Activated CD4-positive, alpha-beta T cell treated with anti-CD3 and anti-CD28 coated beads, Interleukin-2, amount 10 ng/mL, durations not matched to agents 24 days and 14 days (primary cell): ENCODE data around the gene TMEM123. TPM values are rescaled to one million over a fixed set of nuclear protein-coding genes. Genes with fewer than 3 reads are reported as not detected.

Source experiments
- DNase-seq: peaks from one replicate; pipeline ENCODE4 v3.0.0; 2022
- H3K27ac Mint-ChIP-seq: one replicate; pipeline ENCODE4 v1.8.0; 2022; ENCODE audit warnings: mild to moderate bottlenecking, mixed read lengths
- H3K27me3 Mint-ChIP-seq: one replicate; pipeline ENCODE4 v1.8.0; 2022; ENCODE audit warnings: mixed read lengths
- H3K36me3 Mint-ChIP-seq: one replicate; pipeline ENCODE4 v1.8.0; 2022; ENCODE audit warnings: low read depth, mild to moderate bottlenecking, mixed read lengths
- H3K4me1 Mint-ChIP-seq: one replicate; pipeline ENCODE4 v1.8.0; 2021; ENCODE audit warnings: mixed read lengths
- H3K4me3 Mint-ChIP-seq: one replicate; pipeline ENCODE4 v1.8.0; 2022; ENCODE audit warnings: mild to moderate bottlenecking, moderate library complexity, mixed read lengths
- H3K9me3 Mint-ChIP-seq: one replicate; pipeline ENCODE4 v1.8.0; 2021; ENCODE audit warnings: mixed read lengths
- intact Hi-C: fragments of 100-400 bp; cut with micrococcal nuclease; formaldehyde crosslinking; loops from one replicate; pipeline ENCODE4 v1.15.1; 2023
- total RNA-seq: library from RNA; stranded (reverse); gene quantifications from 2 replicates; pipeline ENCODE4 v1.2.3, GENCODE V29; 2022

Gene TMEM123
- total RNA-seq, 1 donor from 2014 or later, result 243 TPM

DNA sequence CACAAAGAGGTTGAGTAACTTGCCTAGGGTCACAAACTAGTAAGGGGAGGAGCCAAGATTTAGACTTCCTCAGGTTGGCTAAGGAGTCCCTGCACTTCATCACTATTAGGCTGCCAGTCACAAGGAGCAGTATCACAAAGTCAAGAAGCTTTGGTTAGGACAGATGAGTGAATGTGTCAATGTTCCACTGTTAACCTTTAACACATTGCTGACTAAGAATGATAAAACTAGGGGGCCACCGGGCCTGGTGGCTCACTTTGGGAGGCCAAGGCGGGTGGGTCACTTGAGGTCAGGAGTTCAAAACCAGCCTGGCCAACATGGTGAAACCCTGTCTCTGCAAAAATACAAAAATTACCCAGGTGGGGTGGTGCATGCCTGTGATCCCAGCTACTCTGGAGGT is 32.0 kb downstream of the TMEM123 start:
- no peaks in the 10 kb centered on the region for H3K27me3 Mint-ChIP-seq
- peaks cover 12% of the 10 kb centered on the region for H3K9me3 Mint-ChIP-seq
- H3K4me3 Mint-ChIP-seq, result no peak overlapping the region
- DNase-seq, result no peak
- peaks cover 73% of the 10 kb centered on the region for H3K4me1 Mint-ChIP-seq
- intact Hi-C loops, result no loop called here
- peak overlapping the region; percentile 54 for H3K27ac Mint-ChIP-seq
- peaks cover 60% of the 10 kb centered on the region for H3K36me3 Mint-ChIP-seq

DNA sequence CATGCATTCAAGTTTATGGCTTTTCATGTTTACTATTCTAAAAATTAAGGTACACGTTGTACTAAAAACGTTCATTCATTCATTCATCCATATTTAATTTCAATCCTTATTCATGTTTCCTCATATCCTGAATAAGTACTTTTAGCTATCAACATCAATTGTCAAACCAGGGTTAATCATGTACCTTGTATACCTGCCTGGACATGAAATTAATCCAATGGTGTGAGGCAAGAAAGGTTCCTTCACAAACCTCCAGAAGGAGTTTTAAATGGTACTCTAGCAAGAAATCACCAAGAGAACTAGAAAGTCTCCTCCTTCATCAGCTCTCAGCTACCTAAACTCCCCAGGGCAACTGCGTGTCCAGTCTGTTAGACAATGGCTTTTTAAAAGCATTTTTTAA is 33.4 kb downstream of the TMEM123 start:
- Mint-ChIP-seq H3K36me3 (peaks cover 63% of the 10 kb centered on the region), H3K9me3 (peaks cover 22% of the 10 kb centered on the region), H3K27ac (no peak overlapping the region), H3K4me3 (no peak overlapping the region), H3K27me3 (no peaks in the 10 kb centered on the region), H3K4me1 (peaks cover 77% of the 10 kb centered on the region)
- intact Hi-C loops, result loop anchor here (1.0 kb wide), 1 partner anchor 11 kb away; no protein-coding TSS in a partner anchor
- DNase-seq, result no peak

GRCh38 chr11:102416976-102417375 is 35.6 kb downstream of the TMEM123 start:
- Mint-ChIP-seq H3K4me3 (peak overlapping the region; percentile 53), H3K27me3 (no peaks in the 10 kb centered on the region), H3K27ac (peak overlapping the region; percentile 80), H3K4me1 (peaks cover 73% of the 10 kb centered on the region), H3K9me3 (peaks cover 22% of the 10 kb centered on the region), H3K36me3 (peaks cover 62% of the 10 kb centered on the region)
- no peak for DNase-seq
- intact Hi-C loops, result loop anchor here (1.0 kb wide), 2 partner anchors 21 to 34 kb away; no protein-coding TSS in a partner anchor

- peaks cover 70% of the 10 kb centered on the region for H3K4me1 Mint-ChIP-seq
- peaks cover 22% of the 10 kb centered on the region for H3K9me3 Mint-ChIP-seq
- peak overlapping the region; percentile 68 for H3K4me3 Mint-ChIP-seq
- H3K36me3 Mint-ChIP-seq, result peaks cover 64% of the 10 kb centered on the region
- intact Hi-C loops, result no loop called here
- DNase-seq, result no peak
- H3K27ac Mint-ChIP-seq, result peak overlapping the region; percentile 78
- no peaks in the 10 kb centered on the region for H3K27me3 Mint-ChIP-seq
These were observed 37.2 kb downstream of the TMEM123 start for GRCh38 chr11:102415304-102415916.

DNA sequence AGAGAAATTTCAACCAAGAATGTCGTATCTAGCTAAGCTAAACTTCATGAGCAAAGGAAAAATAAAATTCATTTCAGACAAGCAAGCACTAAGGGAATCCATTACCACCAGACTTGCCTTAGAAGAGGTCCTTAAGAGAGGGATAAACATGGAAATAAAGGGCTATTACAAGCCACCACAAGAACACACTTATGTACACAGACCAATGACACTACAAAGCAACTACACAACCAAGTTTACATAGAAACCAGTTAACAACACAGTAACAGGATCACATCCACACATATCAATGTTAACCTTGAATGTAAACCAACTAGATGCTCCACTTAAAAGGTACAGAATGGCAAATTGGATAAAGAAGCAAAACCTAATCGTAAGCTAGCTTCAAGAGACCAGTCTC is 38.0 kb downstream of the TMEM123 start:
- intact Hi-C loops, result no loop called here
- H3K27me3 Mint-ChIP-seq, result no peaks in the 10 kb centered on the region

GRCh38 chr11:102413497-102413896 is 39.1 kb downstream of the TMEM123 start:
- H3K4me3 Mint-ChIP-seq, result no peak overlapping the region
- intact Hi-C loops, result no loop called here
- H3K9me3 Mint-ChIP-seq, result peaks cover 22% of the 10 kb centered on the region
- no peak for DNase-seq
- peaks cover 61% of the 10 kb centered on the region for H3K36me3 Mint-ChIP-seq
- H3K27ac Mint-ChIP-seq, result no peak overlapping the region
- H3K4me1 Mint-ChIP-seq, result peaks cover 67% of the 10 kb centered on the region
- no peaks in the 10 kb centered on the region for H3K27me3 Mint-ChIP-seq

More for the DNA sequence above, 38.0 kb downstream of the TMEM123 start:
- Mint-ChIP-seq H3K36me3 (peaks cover 63% of the 10 kb centered on the region), H3K27ac (peak overlapping the region; percentile 16), H3K9me3 (peaks cover 22% of the 10 kb centered on the region), H3K4me3 (peak overlapping the region; percentile 68), H3K4me1 (peaks cover 68% of the 10 kb centered on the region)
- DNase-seq, result no peak

DNA sequence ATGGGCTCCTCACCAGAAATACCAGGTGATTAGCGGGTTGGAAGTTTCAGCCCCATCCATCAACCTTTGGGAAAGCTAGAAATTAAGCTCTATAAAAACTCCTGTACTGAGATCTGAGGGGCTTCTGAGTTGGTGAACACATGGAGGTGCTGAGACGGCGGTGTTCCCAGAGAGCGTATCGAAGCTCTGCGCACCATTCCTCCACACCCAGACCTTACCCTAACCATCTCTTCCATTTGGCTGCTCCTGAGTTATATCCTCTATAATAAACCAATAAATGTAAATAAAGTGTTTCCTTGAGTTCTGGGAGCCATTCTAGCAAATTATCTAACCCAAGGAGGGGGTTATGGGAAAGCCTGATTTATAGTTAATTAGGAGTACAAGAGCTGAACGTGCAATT is 41.4 kb downstream of the TMEM123 start:
- intact Hi-C loops, result no loop called here
- no peak for DNase-seq
- peaks cover 48% of the 10 kb centered on the region for H3K36me3 Mint-ChIP-seq
- no peak overlapping the region for H3K4me3 Mint-ChIP-seq
- H3K9me3 Mint-ChIP-seq, result peaks cover 10% of the 10 kb centered on the region
- no peaks in the 10 kb centered on the region for H3K27me3 Mint-ChIP-seq
- H3K27ac Mint-ChIP-seq, result no peak overlapping the region
- peaks cover 57% of the 10 kb centered on the region for H3K4me1 Mint-ChIP-seq

DNA sequence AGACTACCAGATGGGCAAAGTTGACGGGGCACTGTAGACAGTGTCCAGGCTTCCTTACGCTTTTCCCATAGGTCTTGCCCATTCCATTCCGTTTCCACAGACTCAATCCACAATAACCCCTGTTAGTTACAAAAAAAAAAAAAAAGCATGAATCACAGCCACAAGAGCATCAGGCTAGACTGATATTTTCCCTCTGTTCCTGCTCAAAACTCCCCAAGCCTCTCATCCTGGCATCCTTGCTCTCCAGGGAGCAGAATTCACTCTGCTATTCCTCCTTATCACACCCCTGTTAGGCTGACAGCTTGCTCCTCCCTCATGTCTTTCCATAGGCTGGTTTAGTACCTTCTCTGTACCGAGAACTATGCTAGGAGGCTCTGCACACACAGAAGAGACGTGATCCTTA is 42.2 kb downstream of the TMEM123 start:
- intact Hi-C loops, result no loop called here
- Mint-ChIP-seq H3K27ac (peak overlapping the region; percentile 70), H3K9me3 (peaks cover 9% of the 10 kb centered on the region), H3K4me3 (no peak overlapping the region), H3K27me3 (no peaks in the 10 kb centered on the region), H3K4me1 (peaks cover 59% of the 10 kb centered on the region), H3K36me3 (peaks cover 48% of the 10 kb centered on the region)
- no peak for DNase-seq

DNA sequence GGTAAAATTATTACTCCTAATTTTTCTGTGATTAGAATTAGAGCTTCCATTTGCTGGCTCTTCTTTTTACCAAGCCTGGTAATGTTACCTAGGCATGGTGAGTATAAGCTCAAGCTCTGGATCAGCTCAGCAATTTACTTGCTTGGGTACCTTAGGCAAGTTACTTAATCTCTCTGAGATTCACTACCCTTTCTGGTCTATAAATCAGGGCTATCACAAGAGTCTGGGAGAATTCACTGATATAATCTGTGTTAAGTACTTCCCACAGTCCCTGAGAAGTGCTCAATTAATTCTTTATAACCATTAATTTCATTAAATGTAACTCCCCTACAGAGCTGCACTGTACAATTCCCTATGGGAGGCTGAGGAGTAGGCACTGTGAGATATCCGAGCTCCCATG is 44.2 kb downstream of the TMEM123 start:
- H3K27me3 Mint-ChIP-seq, result no peaks in the 10 kb centered on the region
- no peak overlapping the region for H3K4me3 Mint-ChIP-seq
- H3K36me3 Mint-ChIP-seq, result peaks cover 42% of the 10 kb centered on the region
- H3K4me1 Mint-ChIP-seq, result peaks cover 48% of the 10 kb centered on the region
- no peak for DNase-seq
- intact Hi-C loops, result no loop called here
- H3K9me3 Mint-ChIP-seq, result no peaks in the 10 kb centered on the region
- no peak overlapping the region for H3K27ac Mint-ChIP-seq

DNA sequence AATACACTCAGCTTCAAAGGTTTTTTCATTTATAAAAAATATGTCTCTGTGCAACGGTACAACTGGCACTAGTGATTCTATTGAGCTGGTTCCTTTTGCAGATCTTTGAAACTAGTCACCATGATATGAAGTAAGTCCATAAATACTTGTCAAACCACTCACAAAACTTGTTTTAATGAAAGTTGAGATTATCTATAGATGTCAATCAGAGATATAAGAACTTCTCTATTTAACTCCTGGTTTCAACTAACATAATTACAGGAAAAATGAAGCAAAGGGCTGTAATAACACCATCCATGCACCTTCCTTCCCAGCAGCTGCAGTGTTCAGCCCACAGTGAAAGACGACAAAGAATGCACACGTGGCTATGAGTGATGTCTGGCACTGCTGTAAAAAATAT is 44.7 kb downstream of the TMEM123 start:
- no peak overlapping the region for H3K4me3 Mint-ChIP-seq
- no peak overlapping the region for H3K27ac Mint-ChIP-seq
- intact Hi-C loops, result no loop called here
- no peaks in the 10 kb centered on the region for H3K9me3 Mint-ChIP-seq
- no peaks in the 10 kb centered on the region for H3K27me3 Mint-ChIP-seq
- H3K36me3 Mint-ChIP-seq, result peaks cover 41% of the 10 kb centered on the region
- DNase-seq, result no peak
- H3K4me1 Mint-ChIP-seq, result peaks cover 45% of the 10 kb centered on the region

DNA sequence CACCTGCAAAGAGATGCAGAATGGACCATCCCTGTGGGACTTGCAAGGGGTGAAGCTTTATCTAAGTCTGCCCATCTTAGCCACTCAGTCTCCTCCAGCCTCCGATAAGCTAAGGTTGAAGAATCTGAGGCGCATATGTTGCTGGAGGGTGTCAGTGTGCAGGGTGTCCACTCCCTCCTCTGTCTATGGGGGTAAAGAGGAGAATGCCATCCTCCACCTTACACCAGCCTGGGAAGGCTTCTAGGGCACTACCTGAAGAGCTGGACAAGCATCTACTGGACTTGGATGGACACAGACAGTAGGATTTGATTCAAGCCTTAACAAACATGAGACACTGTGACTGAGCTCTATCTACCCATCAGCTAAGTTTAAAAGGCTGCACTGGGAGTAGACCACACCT is 46.5 kb downstream of the TMEM123 start:
- H3K27ac Mint-ChIP-seq, result no peak overlapping the region
- intact Hi-C loops, result no loop called here

GRCh38 chr11:102405501-102405900 is 47.1 kb downstream of the TMEM123 start:
- no peaks in the 10 kb centered on the region for H3K9me3 Mint-ChIP-seq
- H3K27me3 Mint-ChIP-seq, result no peaks in the 10 kb centered on the region
- intact Hi-C loops, result no loop called here
- no peak overlapping the region for H3K27ac Mint-ChIP-seq
- peaks cover 49% of the 10 kb centered on the region for H3K4me1 Mint-ChIP-seq
- peaks cover 56% of the 10 kb centered on the region for H3K36me3 Mint-ChIP-seq
- no peak for DNase-seq
- no peak overlapping the region for H3K4me3 Mint-ChIP-seq

More for the DNA sequence above, 46.5 kb downstream of the TMEM123 start:
- no peaks in the 10 kb centered on the region for H3K27me3 Mint-ChIP-seq
- H3K9me3 Mint-ChIP-seq, result no peaks in the 10 kb centered on the region
- no peak for DNase-seq
- no peak overlapping the region for H3K4me3 Mint-ChIP-seq
- peaks cover 51% of the 10 kb centered on the region for H3K36me3 Mint-ChIP-seq
- H3K4me1 Mint-ChIP-seq, result peaks cover 52% of the 10 kb centered on the region

DNA sequence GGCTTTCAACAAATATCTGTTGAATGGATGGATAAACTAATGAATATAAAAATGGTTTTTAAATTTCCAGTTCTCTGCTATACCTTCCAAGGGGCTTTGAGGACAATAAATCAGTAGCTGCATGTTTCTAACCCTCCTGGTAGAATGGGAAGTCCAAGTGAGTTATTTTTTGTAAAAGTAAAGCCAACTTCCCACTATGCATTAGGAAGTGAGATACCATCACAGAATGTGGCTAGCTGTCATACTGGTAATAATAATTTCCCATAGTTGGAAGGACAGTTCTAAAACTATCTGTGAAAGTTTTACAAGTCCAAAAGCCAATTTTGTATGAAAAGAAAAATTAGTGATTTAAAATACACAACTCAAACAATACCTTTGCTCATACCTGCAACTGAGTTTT is 50.0 kb downstream of the TMEM123 start:
- Mint-ChIP-seq H3K4me1 (peaks cover 44% of the 10 kb centered on the region), H3K27me3 (no peaks in the 10 kb centered on the region), H3K4me3 (no peak overlapping the region), H3K27ac (peak overlapping the region; percentile 9), H3K36me3 (peaks cover 54% of the 10 kb centered on the region), H3K9me3 (no peaks in the 10 kb centered on the region)
- no peak for DNase-seq
- intact Hi-C loops, result no loop called here

DNA sequence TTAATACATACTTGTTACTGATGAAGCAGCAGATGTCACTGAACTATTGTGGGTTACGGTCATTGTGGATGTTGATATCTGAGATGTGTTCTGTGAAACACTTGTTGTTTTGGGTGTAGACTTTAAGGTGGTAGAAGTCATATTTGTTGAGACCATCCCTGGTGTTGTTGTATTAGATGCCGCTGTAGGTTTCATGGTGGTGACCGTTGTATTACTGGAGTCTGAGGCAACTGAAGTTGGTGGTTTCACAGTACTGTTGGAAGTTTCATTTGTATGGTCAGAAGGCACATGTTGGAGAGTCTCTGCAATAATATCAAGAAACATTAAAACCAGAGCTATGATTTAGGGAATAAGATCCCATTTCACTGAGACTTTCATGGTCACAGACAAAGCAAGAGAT is 50.7 kb downstream of the TMEM123 start:
- no peak for DNase-seq
- intact Hi-C loops, result no loop called here
- Mint-ChIP-seq H3K4me3 (no peak overlapping the region), H3K27me3 (no peaks in the 10 kb centered on the region), H3K36me3 (peaks cover 57% of the 10 kb centered on the region), H3K27ac (peak overlapping the region; percentile 52), H3K9me3 (no peaks in the 10 kb centered on the region), H3K4me1 (peaks cover 43% of the 10 kb centered on the region)

DNA sequence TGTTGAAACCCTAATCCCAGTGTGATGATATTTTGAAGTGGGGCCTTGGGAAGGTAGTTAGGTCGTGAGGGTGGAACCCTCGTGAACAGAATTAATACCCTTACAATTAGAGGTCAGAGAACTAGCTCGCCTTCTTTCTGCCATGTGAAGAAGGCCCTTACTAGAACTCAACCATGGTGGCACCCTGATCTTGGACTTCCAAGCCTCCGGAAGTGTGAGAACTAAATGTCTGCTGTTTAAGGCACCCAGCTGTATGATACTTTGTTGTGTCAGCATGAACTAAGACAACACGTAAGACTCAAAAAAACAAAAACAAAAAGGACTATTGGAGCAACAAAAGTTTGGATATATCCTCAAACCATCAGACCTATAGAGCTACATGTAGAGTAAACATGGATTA is 52.0 kb downstream of the TMEM123 start:
- no peak overlapping the region for H3K27ac Mint-ChIP-seq
- DNase-seq, result no peak
- peaks cover 56% of the 10 kb centered on the region for H3K36me3 Mint-ChIP-seq
- intact Hi-C loops, result no loop called here
- H3K9me3 Mint-ChIP-seq, result no peaks in the 10 kb centered on the region
- H3K4me1 Mint-ChIP-seq, result peaks cover 41% of the 10 kb centered on the region
- H3K27me3 Mint-ChIP-seq, result no peaks in the 10 kb centered on the region
- no peak overlapping the region for H3K4me3 Mint-ChIP-seq
